HepG2 (cell line): Measurements from ENCODE around the gene RNASE11. TPM values are rescaled to one million over a fixed set of nuclear protein-coding genes. Genes with fewer than 3 reads are reported as not detected.

ENCODE experiments used
- ATAC-seq: fragments of 200-7000 bp; cut with Tn5 transposase; 3 replicates; pipeline ENCODE4 v1.9.1; 2020; ENCODE audit warnings: mild to moderate bottlenecking, moderate library complexity
- BruUV-seq: library from RNA; stranded (reverse); fragments of 400-500 nt; replicated peaks from 2 replicates; lab custom pipeline; 2021; lab: Mats Ljungman, UMichigan
- CTCF ChIA-PET: fragments of 300-600 bp; formaldehyde crosslinking; extraction: SDS; loops from one replicate; lab custom pipeline; 2021; ENCODE audit warnings: low total read pairs, inconsistent platforms, low intra/inter-chr PET ratio; lab: Yijun Ruan, JAX
- POLR2A ChIA-PET: fragments of 350-600 bp; sonication (Branson Sonifier 250); formaldehyde crosslinking; loops from one replicate; lab custom pipeline; 2020; ENCODE audit warnings: antibody characterized with exemption, inconsistent platforms; lab: Yijun Ruan, JAX
- DNase-seq: peaks from one replicate; pipeline ENCODE4 v3.0.0-alpha.2; 2015; ENCODE audit warnings: low spot score
- FAIRE-seq: peaks from 3 replicates; lab custom pipeline; 2011; peaks lifted over from hg19 to GRCh38; lab: Jason Lieb, UNC
- H2AFZ ChIP-seq: one replicate; pipeline ENCODE4 v1.6.1; 2011; ENCODE audit warnings: low read length, inconsistent platforms
- H3K27ac ChIP-seq: fragments of 300-600 bp; 3 replicates; pipeline ENCODE4 v1.8.0; 2011; ENCODE audit warnings: mixed run types, mild to moderate bottlenecking, mixed read lengths, low read length, inconsistent platforms; ENCODE audit not compliant: insufficient read depth; ENCODE audit errors: extremely low read length
- H3K27me3 ChIP-seq, 2 experiments: fragments of 200-600 bp in 1 of 2; 2 replicates in 1 of 2; 3 replicates in 1 of 2; pipeline versions ENCODE4 v1.6.0 to v1.8.0; 2011; ENCODE audit warnings: low read length in 2 of 2, mild to moderate bottlenecking in 2 of 2, moderate library complexity in 2 of 2, inconsistent platforms in 1 of 2; ENCODE audit not compliant: insufficient read depth in 2 of 2, control insufficient read depth in 1 of 2
- H3K36me3 ChIP-seq, 2 experiments: fragments of 200-600 bp in 1 of 2; replicated peaks in 1 of 2; 2 replicates in 1 of 2; 3 replicates in 1 of 2; pipeline versions ENCODE4 v1.5.1 to v1.8.0; 2011; ENCODE audit warnings: low read length in 2 of 2, inconsistent platforms in 1 of 2; ENCODE audit not compliant: insufficient read depth in 2 of 2, control insufficient read depth in 1 of 2
- H3K4me1 ChIP-seq: 2 replicates; pipeline ENCODE4 v1.5.1; 2012; ENCODE audit warnings: low read length, inconsistent platforms; ENCODE audit not compliant: insufficient read depth
- H3K4me2 ChIP-seq: 2 replicates; pipeline ENCODE4 v1.6.0; 2011; ENCODE audit warnings: low read depth, low read length, inconsistent platforms
- H3K4me3 ChIP-seq, 3 experiments: fragments of 200-600 bp in 1 of 3; sonication (generic), shearing (Covaris generic) in 1 of 3; replicated peaks in 1 of 3; 2 replicates each; pipeline ENCODE4 v1.5.1; 2011 to 2016; ENCODE audit warnings: low read length in 3 of 3, inconsistent platforms in 2 of 3, low read depth in 2 of 3, mild to moderate bottlenecking in 2 of 3, control low read depth in 1 of 3, mixed read lengths in 1 of 3; ENCODE audit not compliant: insufficient read depth in 1 of 3
- H3K79me2 ChIP-seq: one replicate; pipeline ENCODE4 v1.6.1; 2011; ENCODE audit warnings: low read length, inconsistent platforms; ENCODE audit not compliant: insufficient read depth
- H3K9ac ChIP-seq: 2 replicates; pipeline ENCODE4 v1.6.0; 2011; ENCODE audit warnings: mild to moderate bottlenecking, low read depth, low read length, inconsistent platforms; ENCODE audit not compliant: insufficient read depth
- H3K9me3 ChIP-seq: 2 replicates; pipeline ENCODE4 v1.5.1; 2012; ENCODE audit warnings: mild to moderate bottlenecking, low read length
- H4K20me1 ChIP-seq: 2 replicates; pipeline ENCODE4 v1.6.0; 2011; ENCODE audit warnings: inconsistent platforms, mild to moderate bottlenecking, low read length, moderate library complexity; ENCODE audit not compliant: insufficient read depth
- NFIB ChIP-seq: sonication (generic); formaldehyde crosslinking; IDR thresholded peaks from 2 replicates; pipeline ENCODE4 v1.9.0; 2021; ENCODE audit warnings: missing genetic modification reagents, mild to moderate bottlenecking, borderline replicate concordance
- NR2F2 ChIP-seq: IDR thresholded peaks from 2 replicates; pipeline ENCODE4 v1.6.1; 2012; ENCODE audit warnings: low read depth, inconsistent platforms, borderline replicate concordance
- PAWR ChIP-seq: sonication (generic); formaldehyde crosslinking; IDR thresholded peaks from 2 replicates; pipeline ENCODE4 v1.4.0; 2020; ENCODE audit warnings: missing genetic modification reagents, mild to moderate bottlenecking, borderline replicate concordance
- PPARG ChIP-seq: conservative IDR thresholded peaks from 2 replicates; pipeline ENCODE4 v1.6.1; 2016; ENCODE audit warnings: missing biosample characterization, missing genetic modification reagents
- ZFP62 ChIP-seq: sonication (generic); formaldehyde crosslinking; IDR thresholded peaks from 2 replicates; pipeline ENCODE4 v1.4.0; 2020; ENCODE audit warnings: missing genetic modification reagents
- ZNF501 ChIP-seq: sonication (generic); formaldehyde crosslinking; IDR thresholded peaks from 2 replicates; pipeline ENCODE4 v1.5.1; 2020; ENCODE audit warnings: mild to moderate bottlenecking, moderate library complexity, missing genetic modification reagents
- WGBS: methylation state at CpG from one replicate; pipeline ENCODE4 v1.1.6; 2017; ENCODE audit warnings: low lambda C conversion rate; 5-methylcytosine and 5-hydroxymethylcytosine counted together
- in situ Hi-C: cut with HindIII; loops from 2 replicates; pipeline ENCODE4 v1.10.0; 2017; ENCODE audit warnings: low pct_unique_long_range_greater_than_20kb; ENCODE audit not compliant: extremely low pct_ligation_motif_present
- intact Hi-C: fragments of 100-400 bp; cut with micrococcal nuclease; formaldehyde crosslinking; loops from one replicate; pipeline ENCODE4 v1.10.0; 2022; ENCODE audit not compliant: unreplicated experiment
- polyA plus RNA-seq, 8 experiments: library from polyadenylated mRNA; depleted of rRNA in 3 of 8; stranded (reverse) in 7 of 8; unstranded in 1 of 8; fragments of >200 nt; fragmentation: Illumina TruSeq in 4 of 8; extraction: Trizol in 4 of 8; gene quantifications; 2 replicates each; pipeline versions ENCODE4 v1.2.1 to v1.2.3, GENCODE V29; 2011 to 2016; ENCODE audit warnings: low read depth in 4 of 8, missing spikeins in 1 of 8, mixed read lengths in 1 of 8; ENCODE audit not compliant: insufficient read depth in 1 of 8
- total RNA-seq, 5 experiments: library from RNA; depleted of rRNA; stranded (reverse); fragments of >200 nt; fragmentation: Illumina TruSeq; extraction: Trizol; gene quantifications; 2 replicates each; pipeline ENCODE4 v1.2.3, GENCODE V29; 2016; ENCODE audit warnings: low read depth in 1 of 5
- TF ChIP-seq, protein P1 (sequence below): IDR thresholded peaks from 2 replicates; pipeline ENCODE4 v1.6.1; 2016; ENCODE audit warnings: missing compliant biosample characterization, missing genetic modification reagents, borderline replicate concordance
- TF ChIP-seq, protein P2 (sequence below): IDR thresholded peaks from 2 replicates; pipeline ENCODE4 v1.6.1; 2012; ENCODE audit warnings: low read depth, low read length, improper control_type of control experiment
- TF ChIP-seq, protein P3 (sequence below): sonication (generic); formaldehyde crosslinking; IDR thresholded peaks from 2 replicates; pipeline ENCODE4 v1.4.0; 2020; ENCODE audit warnings: mild to moderate bottlenecking, missing genetic modification reagents, borderline replicate concordance

The RNASE11 gene
- total and polyA plus RNA-seq, 2 of the 13 experiments (the other 11 are each of a cell fraction or from before 2014, with no cell fraction given), result not detected

DNA sequence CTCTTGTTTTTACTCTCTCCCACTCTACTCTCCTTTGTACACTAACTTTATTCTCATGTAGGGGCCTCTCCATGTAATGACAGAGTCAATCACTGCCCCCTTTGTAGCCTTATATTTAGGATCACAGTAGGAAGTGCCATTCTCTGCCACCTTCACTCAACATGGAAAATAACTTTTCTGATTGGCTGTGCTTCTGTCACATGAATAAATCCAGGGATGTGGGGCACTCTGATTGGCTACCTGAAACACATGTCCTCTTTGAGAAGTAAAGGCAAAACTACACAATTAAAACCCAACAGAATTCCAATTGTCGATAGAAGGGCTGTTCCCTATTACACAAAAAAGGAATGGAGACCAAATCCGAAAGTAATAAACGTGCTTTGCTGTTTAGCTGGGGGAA, 26.8 kb downstream of the RNASE11 start, which contains the start of gene RNASE9:
Gene RNASE9, minus strand, starts transcription at position 87 of the 400 bp plus-strand sequence.
- intact Hi-C loops, result no loop called here
- CTCF ChIA-PET, result no interaction called here

More for the DNA sequence above, 26.8 kb downstream of the RNASE11 start, which contains the start of gene RNASE9:
- no peaks in the 10 kb centered on the region for H3K36me3 ChIP-seq
- in situ Hi-C loops, result no loop called here
- no peak within 1 kb of the TSS for H3K27ac ChIP-seq
- no peak within 1 kb of the TSS for H3K4me3 ChIP-seq
- no peaks in the 10 kb centered on the region for H3K9me3 ChIP-seq
- no peaks in the 10 kb centered on the region; a peak in 1 of 5 replicates for H3K27me3 ChIP-seq
- H3K4me2 ChIP-seq, result no peak within 1 kb of the TSS
- ATAC-seq (no peak), FAIRE-seq (no peak), DNase-seq (no peak)
- no peak within 1 kb of the TSS for H3K9ac ChIP-seq
- POLR2A ChIA-PET, result no interaction called here
- TF ChIP-seq, protein P1, sequence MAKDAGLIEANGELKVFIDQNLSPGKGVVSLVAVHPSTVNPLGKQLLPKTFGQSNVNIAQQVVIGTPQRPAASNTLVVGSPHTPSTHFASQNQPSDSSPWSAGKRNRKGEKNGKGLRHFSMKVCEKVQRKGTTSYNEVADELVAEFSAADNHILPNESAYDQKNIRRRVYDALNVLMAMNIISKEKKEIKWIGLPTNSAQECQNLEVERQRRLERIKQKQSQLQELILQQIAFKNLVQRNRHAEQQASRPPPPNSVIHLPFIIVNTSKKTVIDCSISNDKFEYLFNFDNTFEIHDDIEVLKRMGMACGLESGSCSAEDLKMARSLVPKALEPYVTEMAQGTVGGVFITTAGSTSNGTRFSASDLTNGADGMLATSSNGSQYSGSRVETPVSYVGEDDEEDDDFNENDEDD (CRISPR knock-in tag), result no peak
- TF ChIP-seq ZFP62 (CRISPR knock-in tag) (no peak), NFIB (CRISPR knock-in tag) (no peak), ZNF501 (CRISPR knock-in tag) (no peak), PAWR (CRISPR knock-in tag) (no peak), NR2F2 (no peak), PPARG (no peak)
- TF ChIP-seq, protein P2, sequence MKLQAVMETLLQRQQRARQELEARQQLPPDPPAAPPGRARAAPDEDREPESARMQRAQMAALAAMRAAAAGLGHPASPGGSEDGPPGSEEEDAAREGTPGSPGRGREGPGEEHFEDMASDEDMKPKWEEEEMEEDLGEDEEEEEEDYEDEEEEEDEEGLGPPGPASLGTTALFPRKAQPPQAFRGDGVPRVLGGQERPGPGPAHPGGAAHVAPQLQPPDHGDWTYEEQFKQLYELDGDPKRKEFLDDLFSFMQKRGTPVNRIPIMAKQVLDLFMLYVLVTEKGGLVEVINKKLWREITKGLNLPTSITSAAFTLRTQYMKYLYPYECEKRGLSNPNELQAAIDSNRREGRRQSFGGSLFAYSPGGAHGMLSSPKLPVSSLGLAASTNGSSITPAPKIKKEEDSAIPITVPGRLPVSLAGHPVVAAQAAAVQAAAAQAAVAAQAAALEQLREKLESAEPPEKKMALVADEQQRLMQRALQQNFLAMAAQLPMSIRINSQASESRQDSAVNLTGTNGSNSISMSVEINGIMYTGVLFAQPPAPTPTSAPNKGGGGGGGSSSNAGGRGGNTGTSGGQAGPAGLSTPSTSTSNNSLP, result no peak
- TF ChIP-seq, protein P3, sequence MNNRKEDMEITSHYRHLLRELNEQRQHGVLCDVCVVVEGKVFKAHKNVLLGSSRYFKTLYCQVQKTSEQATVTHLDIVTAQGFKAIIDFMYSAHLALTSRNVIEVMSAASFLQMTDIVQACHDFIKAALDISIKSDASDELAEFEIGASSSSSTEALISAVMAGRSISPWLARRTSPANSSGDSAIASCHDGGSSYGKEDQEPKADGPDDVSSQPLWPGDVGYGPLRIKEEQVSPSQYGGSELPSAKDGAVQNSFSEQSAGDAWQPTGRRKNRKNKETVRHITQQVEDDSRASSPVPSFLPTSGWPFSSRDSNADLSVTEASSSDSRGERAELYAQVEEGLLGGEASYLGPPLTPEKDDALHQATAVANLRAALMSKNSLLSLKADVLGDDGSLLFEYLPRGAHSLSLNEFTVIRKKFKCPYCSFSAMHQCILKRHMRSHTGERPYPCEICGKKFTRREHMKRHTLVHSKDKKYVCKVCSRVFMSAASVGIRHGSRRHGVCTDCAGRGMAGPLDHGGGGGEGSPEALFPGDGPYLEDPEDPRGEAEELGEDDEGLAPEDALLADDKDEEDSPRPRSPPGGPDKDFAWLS, result no peak
- no peaks in the 10 kb centered on the region for H3K79me2 ChIP-seq
- H3K4me1 ChIP-seq, result no peaks in the 10 kb centered on the region
- no peaks in the 10 kb centered on the region for H4K20me1 ChIP-seq
- no peak within 1 kb of the TSS for H2AFZ ChIP-seq
- no TSS peak for BruUV-seq
- WGBS, result 39% methylated on average over 3 of the region's 3 CpGs
